Liver (tissue), 9 donors: ENCODE data around the gene GNB1. TPM values are rescaled to one million over a fixed set of nuclear protein-coding genes. Genes with fewer than 3 reads are reported as not detected.

Source experiments
- DNase-seq: peaks from one replicate; pipeline ENCODE4 v3.0.0-alpha.2; 2017; ENCODE audit warnings: low spot score
- H3K27ac ChIP-seq, 2 donors: one replicate each; pipeline ENCODE4 v1.7.0; 2013; ENCODE audit warnings: inconsistent platforms in 2 of 2, low read length in 2 of 2, control low read depth in 1 of 2, low read depth in 1 of 2, mild to moderate bottlenecking in 1 of 2
- H3K27me3 ChIP-seq, 4 donors: one replicate each; pipeline versions ENCODE4 v1.6.1 to v1.7.0; 2013; ENCODE audit warnings: low read length in 3 of 4, inconsistent platforms in 1 of 4, mild to moderate bottlenecking in 1 of 4, moderate library complexity in 1 of 4; ENCODE audit not compliant: control insufficient read depth in 4 of 4, insufficient read depth in 4 of 4
- H3K36me3 ChIP-seq, 4 donors: one replicate each; pipeline versions ENCODE4 v1.6.1 to v1.7.0; 2013; ENCODE audit warnings: low read length in 3 of 4, mild to moderate bottlenecking in 3 of 4, low read depth in 1 of 4, moderate library complexity in 1 of 4; ENCODE audit not compliant: control insufficient read depth in 4 of 4, insufficient read depth in 3 of 4
- H3K4me1 ChIP-seq, 4 donors: one replicate each; pipeline versions ENCODE4 v1.6.1 to v1.7.0; 2013; ENCODE audit warnings: low read length in 3 of 4, mild to moderate bottlenecking in 3 of 4, moderate library complexity in 1 of 4; ENCODE audit not compliant: control insufficient read depth in 4 of 4, insufficient read depth in 4 of 4
- H3K4me3 ChIP-seq, 3 donors: one replicate each; pipeline versions ENCODE4 v1.6.1 to v1.7.0; 2013; ENCODE audit warnings: low read length in 3 of 3, control low read depth in 1 of 3, low read depth in 1 of 3, mild to moderate bottlenecking in 1 of 3
- H3K9ac ChIP-seq, 2 donors: one replicate each; pipeline ENCODE4 v1.7.0; 2013; ENCODE audit warnings: low read length in 2 of 2, mild to moderate bottlenecking in 2 of 2, moderate library complexity in 2 of 2, control low read depth in 1 of 2, low read depth in 1 of 2
- H3K9me3 ChIP-seq, 4 donors: one replicate each; pipeline versions ENCODE4 v1.6.1 to v1.7.0; 2013; ENCODE audit warnings: low read length in 3 of 4; ENCODE audit not compliant: control insufficient read depth in 4 of 4
- EGR1 ChIP-seq, 2 donors: IDR thresholded peaks; 2 replicates each; pipeline ENCODE4 v1.6.1; 2016 to 2018; ENCODE audit warnings: antibody characterized with exemption in 2 of 2, low read depth in 2 of 2
- FOXA2 ChIP-seq: IDR thresholded peaks from 2 replicates; pipeline ENCODE4 v1.6.1; 2016; ENCODE audit warnings: antibody characterized with exemption
- GABPA ChIP-seq, 2 donors: IDR thresholded peaks in 1 of 2; conservative IDR thresholded peaks in 1 of 2; 2 replicates each; pipeline ENCODE4 v1.6.1; 2016; ENCODE audit warnings: antibody characterized with exemption in 2 of 2, mild to moderate bottlenecking in 1 of 2, moderate library complexity in 1 of 2
- HNF4A ChIP-seq, 2 donors: conservative IDR thresholded peaks; 2 replicates each; pipeline ENCODE4 v1.6.1; 2016; ENCODE audit warnings: antibody characterized with exemption in 2 of 2, mild to moderate bottlenecking in 2 of 2
- HNF4G ChIP-seq: IDR thresholded peaks from 2 replicates; pipeline ENCODE4 v1.6.1; 2016; ENCODE audit warnings: antibody characterized with exemption
- NR2F2 ChIP-seq: IDR thresholded peaks from 2 replicates; pipeline ENCODE4 v1.6.1; 2016; ENCODE audit warnings: antibody characterized with exemption
- RAD21 ChIP-seq, 2 donors: IDR thresholded peaks; 2 replicates each; pipeline ENCODE4 v1.6.1; 2016; ENCODE audit warnings: antibody characterized with exemption in 2 of 2, mild to moderate bottlenecking in 2 of 2
- RXRA ChIP-seq, 2 donors: IDR thresholded peaks; 2 replicates each; pipeline ENCODE4 v1.6.1; 2017 to 2018; ENCODE audit warnings: antibody characterized with exemption in 2 of 2, mild to moderate bottlenecking in 1 of 2
- SP1 ChIP-seq: IDR thresholded peaks from 2 replicates; pipeline ENCODE4 v1.6.1; 2018; ENCODE audit warnings: antibody characterized with exemption, mild to moderate bottlenecking
- TAF1 ChIP-seq: conservative IDR thresholded peaks from 2 replicates; pipeline ENCODE4 v1.6.1; 2016; ENCODE audit warnings: antibody characterized with exemption, mild to moderate bottlenecking
- YY1 ChIP-seq: IDR thresholded peaks from 2 replicates; pipeline ENCODE4 v1.6.1; 2016; ENCODE audit warnings: antibody characterized with exemption, mild to moderate bottlenecking
- WGBS: extraction: QIAGEN DNeasy Blood & Tissue Kit; methylation state at CpG from one replicate; pipeline ENCODE4 v1.1.7; 2013; 5-methylcytosine and 5-hydroxymethylcytosine counted together
- polyA plus RNA-seq, 2 donors: library from polyadenylated mRNA; stranded (reverse) in 1 of 2; unstranded in 1 of 2; fragments of 200-250 nt in 1 of 2; fragments of >200 nt in 1 of 2; fragmentation: Nextera tagmentation in 1 of 2; extraction: Ambion mirVana in 1 of 2; gene quantifications; one replicate each; pipeline versions ENCODE4 v1.2.1 to v1.2.3, GENCODE V29; 2013 to 2015
- total RNA-seq, 2 donors: library from RNA; depleted of rRNA; stranded (reverse); fragments of >200 nt; gene quantifications; one replicate each; pipeline ENCODE4 v1.2.3, GENCODE V29; 2014
- TF ChIP-seq, protein P1 (sequence below): fragments of 150-350 bp; IDR thresholded peaks from 2 replicates; pipeline ENCODE4 v1.5.1; 2017; ENCODE audit warnings: improper control_type of control experiment, low read depth, low read length; ENCODE audit not compliant: missing input control
- TF ChIP-seq, protein P2 (sequence below): IDR thresholded peaks from 2 replicates; pipeline ENCODE4 v1.6.1; 2016; ENCODE audit warnings: antibody characterized with exemption, mild to moderate bottlenecking
- TF ChIP-seq, protein P3 (sequence below): IDR thresholded peaks from 2 replicates; pipeline ENCODE4 v1.6.1; 2016; ENCODE audit warnings: antibody characterized with exemption
- TF ChIP-seq, protein P4 (sequence below): IDR thresholded peaks from 2 replicates; pipeline ENCODE4 v1.6.1; 2016; ENCODE audit warnings: antibody characterized with exemption
- TF ChIP-seq, protein P5 (sequence below): IDR thresholded peaks from 2 replicates; pipeline ENCODE4 v1.6.1; 2016; ENCODE audit warnings: antibody characterized with exemption
- donor health status: healthy.
- donor health status: healthy.
- donor health status: healthy.
- donor health status: healthy.
- donor health status: healthy.

Gene GNB1
- total and polyA plus RNA-seq, 4 donors = 22.3 to 68.5 (median 52.7) TPM

DNA sequence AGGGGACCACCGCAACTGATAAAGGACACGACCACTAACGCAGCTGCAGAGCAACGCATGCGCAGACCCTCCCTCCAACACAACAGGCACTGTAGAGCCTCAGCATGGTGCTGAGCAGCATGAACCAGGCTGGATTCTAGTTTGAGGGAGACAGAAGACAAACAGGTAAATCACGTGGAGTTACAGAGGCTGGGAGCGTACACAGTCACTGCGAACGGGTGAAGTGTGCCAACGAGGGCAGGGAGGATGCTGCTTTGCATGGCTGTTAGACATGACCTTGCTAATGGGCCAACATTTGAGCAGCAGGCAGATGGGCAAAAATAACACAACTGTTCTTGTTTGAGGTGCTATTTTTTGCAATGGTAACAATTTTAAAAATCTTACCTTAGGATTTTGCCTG is 57.4 kb downstream of the GNB1 start:
- Histone ChIP-seq H3K27ac (no peak overlapping the region), H3K9ac (no peak overlapping the region), H3K9me3 (no peaks in the 10 kb centered on the region), H3K36me3 (peaks cover 0 to 11% (median 2%) of the 10 kb centered on the region in 4 donors), H3K4me1 (peaks cover 0 to 11% (median 2%) of the 10 kb centered on the region in 4 donors), H3K4me3 (no peak overlapping the region), H3K27me3 (no peaks in the 10 kb centered on the region)
- no peak for TF ChIP-seq TAF1
- DNase-seq = no peak
- WGBS = 65% methylated on average over 10 of the region's 10 CpGs

DNA sequence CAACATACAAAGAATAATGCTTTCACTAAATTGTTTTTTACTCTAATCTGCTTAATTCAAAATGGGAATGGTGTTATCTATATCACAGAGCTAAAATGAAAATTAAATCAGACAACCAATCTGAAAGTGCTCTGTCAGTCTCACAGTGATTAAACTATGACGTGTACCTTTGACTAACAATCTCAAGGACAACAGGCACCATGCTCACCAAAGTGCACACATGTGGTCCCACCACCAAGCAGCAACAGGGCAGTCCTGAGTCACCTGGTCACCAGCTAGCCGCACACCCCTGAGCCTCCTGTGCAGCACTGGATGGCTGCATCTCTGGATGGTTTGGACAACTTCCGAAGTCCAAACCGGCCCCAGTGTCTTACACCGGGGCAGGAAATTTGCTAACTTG is 58.1 kb downstream of the GNB1 start:
- H3K27ac ChIP-seq = no peak overlapping the region
- peaks cover 0 to 11% (median 2%) of the 10 kb centered on the region in 4 donors for H3K36me3 ChIP-seq
- TF ChIP-seq, protein P1, sequence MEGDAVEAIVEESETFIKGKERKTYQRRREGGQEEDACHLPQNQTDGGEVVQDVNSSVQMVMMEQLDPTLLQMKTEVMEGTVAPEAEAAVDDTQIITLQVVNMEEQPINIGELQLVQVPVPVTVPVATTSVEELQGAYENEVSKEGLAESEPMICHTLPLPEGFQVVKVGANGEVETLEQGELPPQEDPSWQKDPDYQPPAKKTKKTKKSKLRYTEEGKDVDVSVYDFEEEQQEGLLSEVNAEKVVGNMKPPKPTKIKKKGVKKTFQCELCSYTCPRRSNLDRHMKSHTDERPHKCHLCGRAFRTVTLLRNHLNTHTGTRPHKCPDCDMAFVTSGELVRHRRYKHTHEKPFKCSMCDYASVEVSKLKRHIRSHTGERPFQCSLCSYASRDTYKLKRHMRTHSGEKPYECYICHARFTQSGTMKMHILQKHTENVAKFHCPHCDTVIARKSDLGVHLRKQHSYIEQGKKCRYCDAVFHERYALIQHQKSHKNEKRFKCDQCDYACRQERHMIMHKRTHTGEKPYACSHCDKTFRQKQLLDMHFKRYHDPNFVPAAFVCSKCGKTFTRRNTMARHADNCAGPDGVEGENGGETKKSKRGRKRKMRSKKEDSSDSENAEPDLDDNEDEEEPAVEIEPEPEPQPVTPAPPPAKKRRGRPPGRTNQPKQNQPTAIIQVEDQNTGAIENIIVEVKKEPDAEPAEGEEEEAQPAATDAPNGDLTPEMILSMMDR = no peak
- TF ChIP-seq HNF4G (no peak), RAD21 (IDR thresholded peaks at IDR 0.05) (no peak), GABPA (IDR thresholded peaks at IDR 0.05 in 1 of 2, conservative IDR thresholded peaks at IDR 0.05 in 1 of 2) (no peak), NR2F2 (no peak), SP1 (no peak), FOXA2 (no peak), YY1 (no peak), EGR1 (IDR thresholded peaks at IDR 0.05; ENCODE audit: low read depth in 2 of 2) (no peak), RXRA (IDR thresholded peaks at IDR 0.05) (no peak), HNF4A (conservative IDR thresholded peaks at IDR 0.05) (no peak), TAF1 (no peak)
- TF ChIP-seq, protein P2, sequence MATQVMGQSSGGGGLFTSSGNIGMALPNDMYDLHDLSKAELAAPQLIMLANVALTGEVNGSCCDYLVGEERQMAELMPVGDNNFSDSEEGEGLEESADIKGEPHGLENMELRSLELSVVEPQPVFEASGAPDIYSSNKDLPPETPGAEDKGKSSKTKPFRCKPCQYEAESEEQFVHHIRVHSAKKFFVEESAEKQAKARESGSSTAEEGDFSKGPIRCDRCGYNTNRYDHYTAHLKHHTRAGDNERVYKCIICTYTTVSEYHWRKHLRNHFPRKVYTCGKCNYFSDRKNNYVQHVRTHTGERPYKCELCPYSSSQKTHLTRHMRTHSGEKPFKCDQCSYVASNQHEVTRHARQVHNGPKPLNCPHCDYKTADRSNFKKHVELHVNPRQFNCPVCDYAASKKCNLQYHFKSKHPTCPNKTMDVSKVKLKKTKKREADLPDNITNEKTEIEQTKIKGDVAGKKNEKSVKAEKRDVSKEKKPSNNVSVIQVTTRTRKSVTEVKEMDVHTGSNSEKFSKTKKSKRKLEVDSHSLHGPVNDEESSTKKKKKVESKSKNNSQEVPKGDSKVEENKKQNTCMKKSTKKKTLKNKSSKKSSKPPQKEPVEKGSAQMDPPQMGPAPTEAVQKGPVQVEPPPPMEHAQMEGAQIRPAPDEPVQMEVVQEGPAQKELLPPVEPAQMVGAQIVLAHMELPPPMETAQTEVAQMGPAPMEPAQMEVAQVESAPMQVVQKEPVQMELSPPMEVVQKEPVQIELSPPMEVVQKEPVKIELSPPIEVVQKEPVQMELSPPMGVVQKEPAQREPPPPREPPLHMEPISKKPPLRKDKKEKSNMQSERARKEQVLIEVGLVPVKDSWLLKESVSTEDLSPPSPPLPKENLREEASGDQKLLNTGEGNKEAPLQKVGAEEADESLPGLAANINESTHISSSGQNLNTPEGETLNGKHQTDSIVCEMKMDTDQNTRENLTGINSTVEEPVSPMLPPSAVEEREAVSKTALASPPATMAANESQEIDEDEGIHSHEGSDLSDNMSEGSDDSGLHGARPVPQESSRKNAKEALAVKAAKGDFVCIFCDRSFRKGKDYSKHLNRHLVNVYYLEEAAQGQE = no peak
- TF ChIP-seq, protein P3, sequence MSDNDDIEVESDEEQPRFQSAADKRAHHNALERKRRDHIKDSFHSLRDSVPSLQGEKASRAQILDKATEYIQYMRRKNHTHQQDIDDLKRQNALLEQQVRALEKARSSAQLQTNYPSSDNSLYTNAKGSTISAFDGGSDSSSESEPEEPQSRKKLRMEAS = no peak
- TF ChIP-seq, protein P4, sequence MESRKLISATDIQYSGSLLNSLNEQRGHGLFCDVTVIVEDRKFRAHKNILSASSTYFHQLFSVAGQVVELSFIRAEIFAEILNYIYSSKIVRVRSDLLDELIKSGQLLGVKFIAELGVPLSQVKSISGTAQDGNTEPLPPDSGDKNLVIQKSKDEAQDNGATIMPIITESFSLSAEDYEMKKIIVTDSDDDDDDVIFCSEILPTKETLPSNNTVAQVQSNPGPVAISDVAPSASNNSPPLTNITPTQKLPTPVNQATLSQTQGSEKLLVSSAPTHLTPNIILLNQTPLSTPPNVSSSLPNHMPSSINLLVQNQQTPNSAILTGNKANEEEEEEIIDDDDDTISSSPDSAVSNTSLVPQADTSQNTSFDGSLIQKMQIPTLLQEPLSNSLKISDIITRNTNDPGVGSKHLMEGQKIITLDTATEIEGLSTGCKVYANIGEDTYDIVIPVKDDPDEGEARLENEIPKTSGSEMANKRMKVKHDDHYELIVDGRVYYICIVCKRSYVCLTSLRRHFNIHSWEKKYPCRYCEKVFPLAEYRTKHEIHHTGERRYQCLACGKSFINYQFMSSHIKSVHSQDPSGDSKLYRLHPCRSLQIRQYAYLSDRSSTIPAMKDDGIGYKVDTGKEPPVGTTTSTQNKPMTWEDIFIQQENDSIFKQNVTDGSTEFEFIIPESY = no peak
- TF ChIP-seq, protein P5, sequence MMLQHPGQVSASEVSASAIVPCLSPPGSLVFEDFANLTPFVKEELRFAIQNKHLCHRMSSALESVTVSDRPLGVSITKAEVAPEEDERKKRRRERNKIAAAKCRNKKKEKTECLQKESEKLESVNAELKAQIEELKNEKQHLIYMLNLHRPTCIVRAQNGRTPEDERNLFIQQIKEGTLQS = no peak
- no peak overlapping the region for H3K4me3 ChIP-seq
- 78% methylated on average over 5 of the region's 5 CpGs for WGBS
- H3K27me3 ChIP-seq = no peaks in the 10 kb centered on the region
- DNase-seq = no peak
- H3K9ac ChIP-seq = no peak overlapping the region
- H3K4me1 ChIP-seq = peaks cover 0 to 11% (median 2%) of the 10 kb centered on the region in 4 donors
- H3K9me3 ChIP-seq = no peaks in the 10 kb centered on the region
